ENCODE measurements around the gene MED10. TPM values are rescaled to one million over a fixed set of nuclear protein-coding genes. Genes with fewer than 3 reads are reported as not detected.

Gene MED10
- total RNA-seq, 3 donors from 2014 or later (not counting 1 experiment from before 2014, with no cell fraction given), result 64.4 to 68.5 (median 64.5) TPM

- Histone ChIP-seq H3K4me1 (ENCODE audit: control insufficient read depth, insufficient read depth, low read length) (no peaks in the 10 kb centered on the region), H3K36me3 (ENCODE audit: control insufficient read depth, insufficient read depth, low read length) (no peaks in the 10 kb centered on the region), H3K27ac (ENCODE audit: low read length) (no peak overlapping the region), H3K9me3 (ENCODE audit: control insufficient read depth, insufficient read depth, low read length) (no peaks in the 10 kb centered on the region), H3K27me3 (ENCODE audit: control insufficient read depth, insufficient read depth, low read length) (peaks cover 3% of the 10 kb centered on the region), H3K4me3 (ENCODE audit: low read length) (no peak overlapping the region)
- ATAC-seq, result no peak
- Mint-ChIP-seq H3K9me3 (no peaks in the 10 kb centered on the region), H3K36me3 (no peaks in the 10 kb centered on the region), H3K4me1 (no peaks in the 10 kb centered on the region), H3K27me3 (ENCODE audit: low read depth in 2 of 2) (peaks cover 11 to 23% of the 10 kb centered on the region in 2 donors), H3K27ac (no peak overlapping the region), H3K4me3 (no peak overlapping the region)
- WGBS (ENCODE audit: insufficient coverage), result 94% methylated on average over 9 of the region's 9 CpGs
- intact Hi-C loops (cut with micrococcal nuclease), result no loop called here
- no peak for DNase-seq
- no peak for TF ChIP-seq CTCF (IDR thresholded peaks at IDR 0.05)
Measured at GRCh38 chr5:6410421-6410820, 32.1 kb upstream of the MED10 start.

GRCh38 chr5:6408627-6409446, 30.5 kb upstream of the MED10 start:
- no peaks in the 10 kb centered on the region for H3K36me3 ChIP-seq (ENCODE audit: control insufficient read depth, insufficient read depth, low read length)
- Mint-ChIP-seq H3K9me3 (no peaks in the 10 kb centered on the region), H3K27me3 (ENCODE audit: low read depth in 2 of 2) (peaks cover 11 to 23% of the 10 kb centered on the region in 2 donors), H3K4me1 (no peaks in the 10 kb centered on the region), H3K36me3 (no peaks in the 10 kb centered on the region), H3K27ac (no peak overlapping the region), H3K4me3 (no peak overlapping the region)
- 79% methylated on average over 8 of the region's 8 CpGs for WGBS (ENCODE audit: insufficient coverage)
- no peak for DNase-seq
- H3K4me1 ChIP-seq (ENCODE audit: control insufficient read depth, insufficient read depth, low read length), result no peaks in the 10 kb centered on the region
- peaks cover 2% of the 10 kb centered on the region for H3K27me3 ChIP-seq (ENCODE audit: control insufficient read depth, insufficient read depth, low read length)
- intact Hi-C loops (cut with micrococcal nuclease), result no loop called here
- no peak for ATAC-seq
- no peak overlapping the region for H3K4me3 ChIP-seq (ENCODE audit: low read length)
- H3K27ac ChIP-seq (ENCODE audit: low read length), result no peak overlapping the region
- no peak for TF ChIP-seq CTCF (IDR thresholded peaks at IDR 0.05)
- no peaks in the 10 kb centered on the region for H3K9me3 ChIP-seq (ENCODE audit: control insufficient read depth, insufficient read depth, low read length)

GRCh38 chr5:6408260-6408596, 29.9 kb upstream of the MED10 start:
- H3K9me3 Mint-ChIP-seq, result no peaks in the 10 kb centered on the region
- no peak for TF ChIP-seq CTCF (IDR thresholded peaks at IDR 0.05)
- ATAC-seq (no peak), DNase-seq (no peak)
- H3K27me3 Mint-ChIP-seq (ENCODE audit: low read depth in 2 of 2), result peaks cover 11 to 25% of the 10 kb centered on the region in 2 donors
- Histone ChIP-seq H3K4me1 (ENCODE audit: control insufficient read depth, insufficient read depth, low read length) (no peaks in the 10 kb centered on the region), H3K27me3 (ENCODE audit: control insufficient read depth, insufficient read depth, low read length) (peaks cover 2% of the 10 kb centered on the region), H3K4me3 (ENCODE audit: low read length) (no peak overlapping the region), H3K27ac (ENCODE audit: low read length) (no peak overlapping the region), H3K9me3 (ENCODE audit: control insufficient read depth, insufficient read depth, low read length) (no peaks in the 10 kb centered on the region), H3K36me3 (ENCODE audit: control insufficient read depth, insufficient read depth, low read length) (no peaks in the 10 kb centered on the region)
- H3K4me1 Mint-ChIP-seq, result no peaks in the 10 kb centered on the region
- no peak overlapping the region for H3K4me3 Mint-ChIP-seq
- H3K36me3 Mint-ChIP-seq, result no peaks in the 10 kb centered on the region
- 70% methylated on average over 5 of the region's 5 CpGs for WGBS (ENCODE audit: insufficient coverage)
- no peak overlapping the region for H3K27ac Mint-ChIP-seq
- intact Hi-C loops (cut with micrococcal nuclease), result no loop called here

All from natural killer cell (primary cell).